Cardiac fibroblast (primary cell): Measurements from ENCODE around the gene NRG3.
"Not testable (repeated sequence)": the region's sequence is repeated elsewhere in the genome, so short reads cannot be mapped to it uniquely, and the experiment has no call there.

Experiments
- DNase-seq, 2 donors: peaks; one replicate each; pipeline versions ENCODE4 v3.0.0 to v3.0.0-alpha.2; 2010; ENCODE audit warnings: low read depth in 2 of 2
- H3K4me3 ChIP-seq, 2 donors: replicated peaks in 1 of 2; 1 replicate in 1 of 2; 2 replicates in 1 of 2; pipeline ENCODE4 v1.5.1; 2011; ENCODE audit warnings: low read depth in 2 of 2, low read length in 2 of 2, mild to moderate bottlenecking in 2 of 2, moderate library complexity in 1 of 2
- TF ChIP-seq, protein P1 (sequence below): IDR thresholded peaks from one replicate; pipeline ENCODE4 v1.5.1; 2011; ENCODE audit warnings: low read depth, mild to moderate bottlenecking, low read length, inconsistent platforms

NRG3 gene

DNA sequence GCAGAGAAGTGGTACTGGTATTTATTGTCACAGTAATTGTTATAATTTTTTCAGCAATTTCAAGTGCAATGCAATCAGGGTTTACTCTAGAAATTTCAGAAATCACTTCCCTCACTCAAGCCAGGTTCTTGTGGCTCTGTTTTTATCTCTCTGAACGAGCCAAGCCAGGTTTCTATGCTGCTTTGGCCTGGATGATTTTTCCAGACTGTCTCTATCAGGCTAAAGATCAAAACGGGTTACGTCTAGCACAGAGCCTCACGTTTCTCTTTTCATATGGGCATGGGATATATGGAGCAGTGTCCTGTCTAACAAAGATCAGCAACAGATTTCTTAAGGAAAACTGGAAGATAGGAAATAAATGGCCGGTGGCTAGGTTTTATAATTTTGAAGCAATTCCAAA is 1105.3 kb downstream of the NRG3 start:
- H3K4me3 ChIP-seq, result no peak overlapping the region
- TF ChIP-seq, protein P1, sequence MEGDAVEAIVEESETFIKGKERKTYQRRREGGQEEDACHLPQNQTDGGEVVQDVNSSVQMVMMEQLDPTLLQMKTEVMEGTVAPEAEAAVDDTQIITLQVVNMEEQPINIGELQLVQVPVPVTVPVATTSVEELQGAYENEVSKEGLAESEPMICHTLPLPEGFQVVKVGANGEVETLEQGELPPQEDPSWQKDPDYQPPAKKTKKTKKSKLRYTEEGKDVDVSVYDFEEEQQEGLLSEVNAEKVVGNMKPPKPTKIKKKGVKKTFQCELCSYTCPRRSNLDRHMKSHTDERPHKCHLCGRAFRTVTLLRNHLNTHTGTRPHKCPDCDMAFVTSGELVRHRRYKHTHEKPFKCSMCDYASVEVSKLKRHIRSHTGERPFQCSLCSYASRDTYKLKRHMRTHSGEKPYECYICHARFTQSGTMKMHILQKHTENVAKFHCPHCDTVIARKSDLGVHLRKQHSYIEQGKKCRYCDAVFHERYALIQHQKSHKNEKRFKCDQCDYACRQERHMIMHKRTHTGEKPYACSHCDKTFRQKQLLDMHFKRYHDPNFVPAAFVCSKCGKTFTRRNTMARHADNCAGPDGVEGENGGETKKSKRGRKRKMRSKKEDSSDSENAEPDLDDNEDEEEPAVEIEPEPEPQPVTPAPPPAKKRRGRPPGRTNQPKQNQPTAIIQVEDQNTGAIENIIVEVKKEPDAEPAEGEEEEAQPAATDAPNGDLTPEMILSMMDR, result no peak

DNA sequence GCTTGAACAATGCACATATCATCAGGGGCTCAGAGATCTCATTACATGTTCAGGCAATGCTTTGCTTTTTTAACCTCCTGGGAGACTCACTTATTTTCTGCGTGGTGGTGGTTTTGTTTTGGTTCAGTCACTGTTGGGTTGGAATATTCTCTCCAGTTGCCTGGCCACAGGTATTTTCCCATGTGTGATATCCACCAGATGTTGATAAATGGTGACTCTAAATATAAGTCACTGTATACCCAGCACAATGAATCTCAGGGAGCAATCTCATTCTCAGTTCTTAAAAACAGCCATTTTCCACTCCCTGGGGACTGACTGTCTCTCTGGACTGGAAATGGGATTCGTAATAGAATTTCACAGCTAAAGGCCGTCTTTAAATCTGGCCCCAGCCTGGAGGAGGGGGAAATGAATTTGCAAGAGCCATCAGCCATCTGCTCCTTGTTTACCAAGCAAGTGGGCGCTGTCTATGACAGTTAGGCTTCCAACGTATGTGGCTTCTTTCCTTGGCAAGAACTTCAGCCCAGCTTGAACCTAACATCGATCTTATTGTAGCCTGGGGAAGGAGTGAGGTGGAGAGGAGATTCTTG is 1106.2 kb downstream of the NRG3 start:
- peak; percentile 2 to 72 for DNase-seq
- no peak overlapping the region for H3K4me3 ChIP-seq

More for the DNA sequence above, 1105.3 kb downstream of the NRG3 start:
- no peak for DNase-seq

DNA sequence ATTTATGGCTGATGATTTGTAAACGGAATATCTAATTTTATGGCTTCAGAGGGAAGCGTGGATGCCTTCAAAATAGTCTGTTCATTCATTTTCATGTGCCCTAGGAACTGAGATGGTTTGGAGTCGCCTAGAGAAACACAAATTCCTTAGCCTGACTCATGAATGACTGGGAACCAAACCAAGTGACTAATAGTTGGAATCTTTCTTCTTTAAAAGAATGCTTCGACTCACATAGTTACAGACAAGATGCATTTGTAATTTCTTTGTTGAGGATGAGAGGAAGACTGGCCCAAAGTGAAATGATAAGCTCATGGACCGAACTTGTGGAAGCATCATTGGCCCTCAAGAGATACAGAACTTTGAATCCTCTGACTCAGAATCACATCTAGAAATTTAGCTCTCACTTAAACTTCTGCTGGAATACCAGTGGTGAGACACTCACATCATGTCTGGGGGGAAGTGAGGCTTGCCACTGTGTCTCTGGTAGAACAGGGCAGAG is 1107.2 kb downstream of the NRG3 start:
- TF ChIP-seq, protein P1, result no peak
- peak; percentile 81 to 92 for DNase-seq
- no peak overlapping the region for H3K4me3 ChIP-seq

More for the DNA sequence above, 1106.2 kb downstream of the NRG3 start:
- TF ChIP-seq, protein P1, result no peak

DNA sequence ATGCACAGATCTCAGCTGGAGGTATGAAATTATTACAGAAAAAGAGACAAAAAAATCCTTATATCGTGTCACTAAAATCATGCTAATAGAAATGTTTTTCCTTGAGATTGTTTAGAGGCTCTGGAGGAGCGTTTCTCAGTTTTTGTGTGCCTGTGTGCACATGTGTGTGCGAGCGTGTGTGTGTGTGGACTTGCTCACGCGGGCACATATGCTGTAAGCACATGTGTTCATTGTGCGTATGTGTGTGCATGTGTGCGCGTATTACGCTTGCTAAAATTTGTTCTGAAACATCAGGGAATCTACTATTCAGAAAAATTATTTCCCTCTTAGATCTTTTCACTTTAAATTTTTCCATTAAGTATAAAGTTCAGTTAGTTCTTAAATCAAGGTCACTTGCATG is 1111.2 kb downstream of the NRG3 start:
- no peak for DNase-seq
- no peak overlapping the region for H3K4me3 ChIP-seq
- TF ChIP-seq, protein P1, result no peak

DNA sequence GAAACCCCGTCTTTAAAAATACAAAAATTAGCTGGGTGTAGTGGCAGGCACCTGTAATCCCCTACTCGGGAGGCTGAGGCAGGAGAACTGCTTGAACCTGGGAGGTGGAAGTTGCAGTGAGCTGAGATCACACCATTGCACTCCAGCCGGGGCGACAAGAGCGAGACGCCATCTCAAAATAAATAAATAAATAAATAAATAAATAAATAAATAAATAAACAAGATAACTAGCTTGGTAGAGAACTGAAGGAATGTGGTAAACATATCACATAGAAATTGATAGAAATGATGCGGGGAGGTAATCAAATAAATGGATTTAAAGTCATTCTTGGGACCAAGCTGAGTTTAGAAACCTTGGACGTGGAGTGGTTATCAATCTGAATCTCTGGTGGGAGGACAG is 1131.5 kb downstream of the NRG3 start:
- not testable (repeated sequence) for DNase-seq, H3K4me3 ChIP-seq

DNA sequence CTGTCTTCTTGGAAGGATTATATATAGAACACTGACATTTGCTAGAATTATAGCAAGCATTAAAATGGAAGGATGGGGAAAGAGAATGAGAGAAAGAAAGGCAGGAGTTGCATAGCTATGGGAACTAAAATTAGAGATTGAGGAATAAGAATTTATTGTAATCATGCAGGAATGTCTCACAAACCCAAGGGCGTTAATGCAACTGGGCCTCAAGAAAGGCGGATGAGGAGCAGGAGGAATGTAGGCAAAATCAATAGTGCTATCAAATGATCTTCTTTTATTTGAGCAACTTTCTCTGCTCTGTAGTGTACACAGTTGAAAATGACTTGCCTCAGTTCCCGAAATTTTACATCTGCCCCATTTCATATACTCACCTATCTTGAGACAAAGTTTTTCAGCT is 1132.5 kb downstream of the NRG3 start:
- H3K4me3 ChIP-seq, result no peak overlapping the region
- TF ChIP-seq, protein P1, result no peak
- DNase-seq, result no peak

DNA sequence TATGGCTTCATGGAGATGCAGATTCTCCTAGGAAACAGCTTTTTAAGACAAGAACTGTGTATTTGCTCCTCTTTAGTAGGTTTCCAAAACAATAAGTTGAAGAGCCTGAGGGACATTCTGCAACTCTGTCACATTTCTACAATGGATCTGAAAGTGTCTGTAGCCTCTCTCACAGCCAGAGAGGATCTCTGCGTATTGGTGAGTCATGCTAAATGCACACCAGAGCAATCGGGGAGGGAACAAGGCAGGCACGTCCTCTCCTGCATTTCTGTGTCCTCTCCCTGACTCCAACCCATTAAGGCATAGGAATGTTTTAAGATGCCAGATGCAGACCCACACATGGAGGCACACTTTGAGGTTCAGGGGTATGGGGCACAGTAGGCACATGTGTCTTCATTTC is 1137.9 kb downstream of the NRG3 start:
- TF ChIP-seq, protein P1, result no peak
- H3K4me3 ChIP-seq, result no peak overlapping the region
- peak in 1 of 2 donors; percentile 20 for DNase-seq
